Colonic mucosa (tissue), 4 donors: ENCODE data around the gene EVL. TPM values are rescaled to one million over a fixed set of nuclear protein-coding genes. Genes with fewer than 3 reads are reported as not detected.

ENCODE experiments used
- DNase-seq: peaks from one replicate; pipeline ENCODE4 v3.0.0-alpha.2; 2020
- H3K27ac ChIP-seq: fragments of 200-600 bp; one replicate; pipeline ENCODE4 v1.8.0; 2021
- H3K27me3 ChIP-seq: fragments of 200-600 bp; one replicate; pipeline ENCODE4 v1.8.0; 2021
- H3K36me3 ChIP-seq: fragments of 200-600 bp; one replicate; pipeline ENCODE4 v1.8.0; 2021
- H3K4me1 ChIP-seq: fragments of 200-600 bp; one replicate; pipeline ENCODE4 v1.8.0; 2021; ENCODE audit warnings: mild to moderate bottlenecking
- H3K4me3 ChIP-seq: fragments of 200-600 bp; one replicate; pipeline ENCODE4 v1.8.0; 2021
- H3K9ac ChIP-seq, 2 donors: one replicate each; pipeline ENCODE4 v1.7.0; 2013; ENCODE audit warnings: control low read depth in 2 of 2, low read depth in 2 of 2, low read length in 2 of 2
- H3K9me3 ChIP-seq: fragments of 200-600 bp; one replicate; pipeline ENCODE4 v1.8.0; 2021
- intact Hi-C: fragments of 100-400 bp; cut with DNase I; formaldehyde crosslinking; loops from one replicate; pipeline ENCODE4 v1.14.1; 2022
- total RNA-seq, 2 donors: library from RNA; stranded (reverse); fragmentation: NEBNext Ultra II Directional in 1 of 2; extraction: Animal tissue kit (Norgen Biotek cat#: 25700) in 1 of 2; gene quantifications; one replicate each; pipeline ENCODE4 v1.2.1, GENCODE V29; 2021
- TF ChIP-seq, protein P1 (sequence below): fragments of 200-600 bp; IDR thresholded peaks from one replicate; pipeline ENCODE4 v1.8.0; 2022; ENCODE audit warnings: antibody characterized with exemption, mild to moderate bottlenecking
- donor health status: healthy.
- donor health status: DM: no; HTN: no; CAD: no.
- donor health status: DM: no; HTN: no; CAD: no.

EVL gene
- total RNA-seq, 2 donors from 2014 or later: 13.7 to 15.4 TPM

DNA sequence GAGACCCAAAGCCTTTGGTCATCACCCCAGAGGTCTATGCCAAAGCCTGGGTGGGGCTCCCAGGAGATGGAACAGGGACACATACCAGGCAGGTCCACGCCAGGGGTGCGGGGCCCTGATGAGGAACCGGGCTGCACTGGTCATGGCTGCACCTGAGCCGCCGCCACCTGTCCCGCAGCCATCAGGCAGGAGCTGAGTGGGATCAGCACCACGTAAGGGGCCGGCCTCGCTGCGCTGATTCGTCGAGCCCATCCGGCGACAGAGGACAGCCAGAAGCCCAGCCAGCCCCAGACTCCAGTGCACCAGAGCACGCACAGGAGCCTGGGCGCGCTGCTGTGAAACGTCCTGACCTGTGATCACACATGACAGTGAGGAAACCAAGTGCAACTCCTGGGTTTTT lies 78.3 kb downstream of the EVL start:
- no peak for DNase-seq
- intact Hi-C loops: no loop called here
- no peaks in the 10 kb centered on the region for H3K36me3 ChIP-seq
- no peak overlapping the region for H3K27ac ChIP-seq
- no peak overlapping the region for H3K4me3 ChIP-seq
- peaks cover 51% of the 10 kb centered on the region for H3K4me1 ChIP-seq
- TF ChIP-seq, protein P1, sequence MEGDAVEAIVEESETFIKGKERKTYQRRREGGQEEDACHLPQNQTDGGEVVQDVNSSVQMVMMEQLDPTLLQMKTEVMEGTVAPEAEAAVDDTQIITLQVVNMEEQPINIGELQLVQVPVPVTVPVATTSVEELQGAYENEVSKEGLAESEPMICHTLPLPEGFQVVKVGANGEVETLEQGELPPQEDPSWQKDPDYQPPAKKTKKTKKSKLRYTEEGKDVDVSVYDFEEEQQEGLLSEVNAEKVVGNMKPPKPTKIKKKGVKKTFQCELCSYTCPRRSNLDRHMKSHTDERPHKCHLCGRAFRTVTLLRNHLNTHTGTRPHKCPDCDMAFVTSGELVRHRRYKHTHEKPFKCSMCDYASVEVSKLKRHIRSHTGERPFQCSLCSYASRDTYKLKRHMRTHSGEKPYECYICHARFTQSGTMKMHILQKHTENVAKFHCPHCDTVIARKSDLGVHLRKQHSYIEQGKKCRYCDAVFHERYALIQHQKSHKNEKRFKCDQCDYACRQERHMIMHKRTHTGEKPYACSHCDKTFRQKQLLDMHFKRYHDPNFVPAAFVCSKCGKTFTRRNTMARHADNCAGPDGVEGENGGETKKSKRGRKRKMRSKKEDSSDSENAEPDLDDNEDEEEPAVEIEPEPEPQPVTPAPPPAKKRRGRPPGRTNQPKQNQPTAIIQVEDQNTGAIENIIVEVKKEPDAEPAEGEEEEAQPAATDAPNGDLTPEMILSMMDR: no peak
- H3K27me3 ChIP-seq: no peaks in the 10 kb centered on the region
- H3K9ac ChIP-seq: no peak overlapping the region
- H3K9me3 ChIP-seq: no peaks in the 10 kb centered on the region

DNA sequence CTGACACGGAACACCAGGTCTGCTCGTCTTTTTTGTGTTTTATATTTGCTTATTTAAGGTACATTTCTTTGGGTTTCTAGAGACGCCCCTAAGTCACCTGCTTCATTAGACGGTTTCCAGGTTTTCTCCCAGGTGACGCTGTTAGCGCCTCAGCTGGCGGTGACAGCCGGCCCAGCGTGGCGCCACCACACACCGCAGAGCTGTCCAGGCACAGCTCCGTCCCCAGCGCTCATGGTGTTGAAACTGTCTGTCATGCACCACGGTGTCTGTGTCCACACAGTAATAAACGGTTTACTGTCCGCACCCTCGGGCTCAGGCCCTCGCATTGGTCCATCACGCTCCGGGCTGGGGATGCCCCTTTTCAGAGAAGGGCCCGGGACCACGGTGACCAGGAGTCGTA lies 78.7 kb downstream of the EVL start:
- peak overlapping the region in 1 of 2 donors; percentile 93 for H3K9ac ChIP-seq
- DNase-seq: no peak
- TF ChIP-seq, protein P1: no peak
- H3K36me3 ChIP-seq: no peaks in the 10 kb centered on the region
- no peak overlapping the region for H3K4me3 ChIP-seq
- no peaks in the 10 kb centered on the region for H3K27me3 ChIP-seq
- intact Hi-C loops: no loop called here
- peaks cover 51% of the 10 kb centered on the region for H3K4me1 ChIP-seq
- H3K9me3 ChIP-seq: no peaks in the 10 kb centered on the region
- H3K27ac ChIP-seq: no peak overlapping the region

DNA sequence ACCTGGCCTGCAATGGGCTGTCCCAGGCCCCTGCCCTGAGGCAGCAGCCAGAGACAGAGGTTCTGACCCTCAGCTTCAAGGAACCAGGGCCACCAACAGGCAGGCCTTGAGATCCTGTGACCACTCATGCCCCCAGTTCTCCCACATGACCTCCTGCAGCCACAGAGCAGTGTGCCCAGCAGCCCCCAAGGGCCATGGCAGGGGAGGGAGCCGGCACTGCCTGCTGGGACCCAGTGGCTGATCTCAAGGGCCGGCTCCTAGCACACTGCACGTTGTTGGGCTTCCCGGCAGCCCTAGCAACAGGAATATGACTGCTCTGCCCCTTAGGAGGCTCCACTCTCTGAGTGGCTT lies 79.4 kb downstream of the EVL start:
- Histone ChIP-seq H3K27me3 (no peaks in the 10 kb centered on the region), H3K9ac (peak overlapping the region; percentile 41 to 93), H3K4me1 (peaks cover 53% of the 10 kb centered on the region), H3K4me3 (no peak overlapping the region), H3K9me3 (no peaks in the 10 kb centered on the region), H3K36me3 (no peaks in the 10 kb centered on the region), H3K27ac (peak overlapping the region; percentile 87)
- TF ChIP-seq, protein P1: no peak
- intact Hi-C loops: no loop called here
- no peak for DNase-seq

DNA sequence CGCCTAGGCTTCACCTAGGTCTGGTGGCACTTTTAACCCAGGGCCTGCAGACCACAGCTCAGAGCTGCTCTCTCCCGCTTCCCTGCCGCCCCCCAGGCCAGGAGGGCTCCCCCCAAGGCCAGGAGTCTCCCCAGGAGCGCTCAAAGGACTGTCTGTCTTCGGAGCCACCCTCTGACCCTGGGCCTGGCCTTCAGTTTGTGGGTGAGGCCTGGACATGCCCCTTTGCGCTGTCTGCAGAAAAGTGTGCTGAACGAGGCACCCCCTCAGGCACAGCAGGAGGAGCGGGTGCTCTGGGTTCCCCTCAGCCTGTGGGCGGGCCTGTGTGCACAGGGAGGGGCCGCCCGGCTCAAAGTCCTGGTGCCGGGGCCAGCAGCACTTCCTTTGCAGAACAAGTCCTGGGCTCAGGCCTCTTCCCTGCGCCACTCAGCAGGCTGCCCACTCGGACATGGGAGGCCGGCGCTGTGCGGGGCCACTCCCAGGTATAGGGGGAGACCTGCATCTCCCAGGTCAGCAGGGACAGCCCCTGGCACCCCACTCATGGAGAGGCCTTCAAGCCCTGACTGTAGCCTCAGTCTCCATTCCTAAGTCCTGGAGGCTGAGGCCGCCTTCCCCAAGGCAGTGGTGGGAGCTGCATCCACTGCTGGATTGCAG lies 79.9 kb downstream of the EVL start:
- no peak overlapping the region for H3K4me3 ChIP-seq
- H3K36me3 ChIP-seq: no peaks in the 10 kb centered on the region

DNA sequence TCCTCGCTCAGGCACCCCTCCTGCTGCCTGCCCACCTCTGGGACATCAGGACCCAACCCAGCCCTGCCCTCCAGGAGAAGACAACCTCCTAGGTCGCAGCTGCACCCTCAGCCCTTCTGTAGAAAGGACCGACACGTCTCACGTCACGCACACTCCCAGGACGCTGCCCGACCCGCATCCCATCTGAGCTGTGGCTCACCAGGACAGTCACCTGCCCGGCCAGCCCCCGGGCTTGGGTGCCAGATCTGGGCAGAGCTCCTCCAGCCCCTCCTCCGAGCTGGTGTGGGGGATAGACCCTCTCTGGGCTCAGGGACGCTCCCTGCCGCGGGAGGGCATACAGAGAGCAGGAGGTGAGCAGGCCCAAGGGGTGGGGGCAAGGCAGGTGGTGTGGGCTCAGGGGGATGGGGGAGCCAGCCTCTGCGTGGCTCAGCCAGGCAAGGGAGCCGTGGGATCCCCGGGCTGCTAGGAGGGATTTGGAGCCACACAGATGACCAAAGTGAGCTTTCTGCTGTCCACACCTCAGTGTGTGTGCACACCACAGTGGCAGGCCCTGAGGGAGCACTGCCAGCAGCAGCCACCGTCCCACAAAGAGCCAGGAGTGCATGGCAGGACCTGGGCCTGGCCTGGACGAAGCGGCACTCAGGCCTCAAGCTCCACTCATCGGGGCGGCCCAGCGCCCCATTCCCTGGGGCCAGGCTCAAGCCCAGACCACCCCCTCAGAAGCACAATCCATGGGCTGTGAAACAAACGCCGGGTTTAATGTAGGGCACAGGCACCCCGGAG lies 80.7 kb downstream of the EVL start:
- peaks cover 56% of the 10 kb centered on the region for H3K4me1 ChIP-seq
- H3K9me3 ChIP-seq: no peaks in the 10 kb centered on the region
- TF ChIP-seq, protein P1: no peak
- peak overlapping the region; percentile 87 for H3K27ac ChIP-seq
- no peaks in the 10 kb centered on the region for H3K27me3 ChIP-seq
- DNase-seq: no peak
- no peak overlapping the region for H3K4me3 ChIP-seq
- no peaks in the 10 kb centered on the region for H3K36me3 ChIP-seq
- intact Hi-C loops: no loop called here
- peak overlapping the region; percentile 41 to 93 for H3K9ac ChIP-seq

More for the DNA sequence above, 79.9 kb downstream of the EVL start:
- intact Hi-C loops: no loop called here
- TF ChIP-seq, protein P1: no peak
- Histone ChIP-seq H3K27me3 (no peaks in the 10 kb centered on the region), H3K27ac (peak overlapping the region; percentile 87), H3K9ac (peak overlapping the region; percentile 41 to 93), H3K4me1 (peaks cover 56% of the 10 kb centered on the region), H3K9me3 (no peaks in the 10 kb centered on the region)
- DNase-seq: peak; percentile 89
